AG08395 (cell line): ENCODE measurements around the gene RNF17.

ENCODE experiments used
- DNase-seq: peaks from one replicate; pipeline ENCODE4 v3.0.0; 2012; ENCODE audit warnings: mixed read lengths, low spot score

The RNF17 gene

GRCh38 chr13:24861617-24862362 lies 97.8 kb downstream of the RNF17 start:
- no peak for DNase-seq

GRCh38 chr13:24863748-24864540 lies 100.0 kb downstream of the RNF17 start:
- no peak for DNase-seq

DNA sequence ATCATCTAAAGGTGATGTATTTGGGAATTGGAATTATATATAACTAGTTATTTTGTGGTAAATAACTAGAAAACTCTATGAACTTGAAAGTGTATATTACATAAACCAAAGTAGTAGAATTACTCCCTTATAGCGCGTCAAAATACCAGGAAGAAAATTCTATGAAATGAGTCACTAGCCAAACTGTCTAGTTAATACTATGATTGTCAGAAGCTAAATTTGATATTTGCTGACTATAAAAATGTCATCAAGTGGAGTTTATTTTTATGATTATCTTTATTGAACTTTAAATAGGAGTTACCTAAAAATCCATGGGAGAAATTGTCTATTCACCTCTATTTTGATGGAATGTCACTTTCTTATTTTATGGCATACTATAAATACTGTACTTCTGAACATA lies 100.6 kb downstream of the RNF17 start:
- no peak for DNase-seq

DNA sequence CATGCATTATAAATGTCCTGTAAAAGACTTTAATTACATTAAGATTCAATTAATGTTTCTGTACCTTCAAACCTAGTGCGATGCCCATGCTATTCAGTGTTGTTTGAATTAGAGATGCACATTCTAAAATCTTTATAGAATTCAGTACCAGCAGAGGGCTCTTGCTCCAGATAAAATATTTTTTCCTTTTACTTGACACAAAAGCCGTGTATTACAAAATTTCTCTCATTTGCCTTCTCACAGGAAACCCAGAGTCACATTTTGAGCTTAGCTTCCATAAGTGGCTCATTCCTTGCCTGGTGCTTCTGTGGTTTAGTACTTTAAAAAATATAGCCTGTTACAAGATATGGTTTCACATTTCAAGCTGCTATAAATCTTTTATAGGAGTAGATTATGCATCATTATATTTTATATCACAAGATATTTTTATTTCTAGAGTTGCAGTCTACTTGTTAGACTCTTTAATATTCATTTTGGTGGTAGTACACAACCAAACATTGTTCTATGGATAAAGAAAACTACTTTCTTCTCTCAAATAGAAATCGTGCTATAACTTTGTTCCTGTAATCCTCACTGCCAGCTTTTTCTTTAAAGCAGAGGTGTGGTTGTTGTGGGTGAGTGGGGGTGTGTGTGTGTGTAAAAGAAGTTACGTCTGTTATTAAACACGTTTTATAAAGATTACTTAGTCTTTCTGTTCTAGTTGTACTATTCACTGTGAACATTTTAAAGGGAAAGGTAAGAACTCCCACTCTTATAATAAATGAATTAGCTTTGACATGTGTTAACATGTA lies 101.4 kb downstream of the RNF17 start:
- no peak for DNase-seq

- no peak for DNase-seq
Observed at GRCh38 chr13:24866488-24866887, 102.5 kb downstream of the RNF17 start.

GRCh38 chr13:24868874-24869273 lies 104.9 kb downstream of the RNF17 start:
- no peak for DNase-seq

DNA sequence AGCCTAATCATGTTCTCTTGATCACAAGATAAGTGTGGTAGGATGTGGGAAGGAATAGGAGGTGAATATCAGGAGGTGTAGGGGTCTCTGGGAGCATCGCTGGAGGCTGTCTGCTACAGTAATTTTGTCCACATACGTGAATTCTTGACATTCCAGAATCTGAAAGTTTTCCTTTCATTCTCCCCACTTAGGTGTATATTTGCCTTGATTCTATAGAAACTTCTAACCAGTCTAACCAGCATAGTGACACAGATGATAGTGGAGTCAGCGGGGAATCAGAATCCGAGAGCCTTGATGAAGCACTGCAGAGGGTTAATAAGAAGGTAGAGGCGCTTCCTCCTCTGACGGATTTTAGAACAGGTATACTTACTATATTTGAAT lies 106.4 kb downstream of the RNF17 start:
- no peak for DNase-seq

- DNase-seq, result no peak
Observed at GRCh38 chr13:24875566-24875965, 111.6 kb downstream of the RNF17 start.

DNA sequence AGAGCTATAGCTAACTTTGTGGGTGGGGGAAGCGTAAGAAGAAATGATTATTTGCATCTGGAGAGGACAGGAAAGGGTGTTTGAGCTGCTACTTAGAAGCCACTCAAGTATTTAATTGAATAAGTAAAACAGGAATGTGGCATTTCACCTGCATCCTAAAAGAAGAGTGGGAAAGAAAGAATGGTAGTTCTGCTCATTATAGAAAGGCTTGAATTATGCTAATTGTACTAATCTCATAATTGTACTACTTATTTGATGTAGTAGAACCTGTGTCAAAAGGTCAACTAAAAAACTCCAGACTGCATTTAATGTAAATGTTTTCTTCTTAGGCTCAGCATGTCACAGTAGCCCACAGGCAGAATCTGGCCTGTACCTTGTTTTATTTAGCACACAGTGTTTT lies 113.6 kb downstream of the RNF17 start:
- no peak for DNase-seq

GRCh38 chr13:24878340-24878739 lies 114.4 kb downstream of the RNF17 start:
- DNase-seq, result no peak

GRCh38 chr13:24882665-24883064 lies 118.7 kb downstream of the RNF17 start:
- no peak for DNase-seq

GRCh38 chr13:24887759-24888158 lies 123.8 kb downstream of the RNF17 start:
- no peak for DNase-seq

- DNase-seq, result no peak
Observed at GRCh38 chr13:24888291-24888931, 124.4 kb downstream of the RNF17 start.

DNA sequence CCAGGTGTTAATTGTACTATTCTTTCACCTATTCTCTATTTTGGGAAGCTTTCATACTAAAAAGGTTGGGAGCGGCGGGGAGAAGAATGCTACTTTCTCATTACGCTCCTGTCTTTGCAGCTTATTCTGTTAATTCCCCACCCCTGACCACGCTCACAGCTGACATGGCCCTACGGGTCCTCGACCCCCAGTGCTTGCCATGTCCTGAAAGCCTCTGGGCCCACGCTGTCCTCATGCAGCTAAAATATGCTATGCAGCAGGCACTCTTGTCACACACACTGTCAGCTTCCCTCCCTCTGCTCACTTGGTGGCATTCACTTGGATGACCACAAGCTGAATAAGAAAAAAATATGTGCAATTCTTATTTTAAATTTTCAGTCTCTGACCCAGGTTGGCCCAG lies 126.3 kb downstream of the RNF17 start:
- no peak for DNase-seq

DNA sequence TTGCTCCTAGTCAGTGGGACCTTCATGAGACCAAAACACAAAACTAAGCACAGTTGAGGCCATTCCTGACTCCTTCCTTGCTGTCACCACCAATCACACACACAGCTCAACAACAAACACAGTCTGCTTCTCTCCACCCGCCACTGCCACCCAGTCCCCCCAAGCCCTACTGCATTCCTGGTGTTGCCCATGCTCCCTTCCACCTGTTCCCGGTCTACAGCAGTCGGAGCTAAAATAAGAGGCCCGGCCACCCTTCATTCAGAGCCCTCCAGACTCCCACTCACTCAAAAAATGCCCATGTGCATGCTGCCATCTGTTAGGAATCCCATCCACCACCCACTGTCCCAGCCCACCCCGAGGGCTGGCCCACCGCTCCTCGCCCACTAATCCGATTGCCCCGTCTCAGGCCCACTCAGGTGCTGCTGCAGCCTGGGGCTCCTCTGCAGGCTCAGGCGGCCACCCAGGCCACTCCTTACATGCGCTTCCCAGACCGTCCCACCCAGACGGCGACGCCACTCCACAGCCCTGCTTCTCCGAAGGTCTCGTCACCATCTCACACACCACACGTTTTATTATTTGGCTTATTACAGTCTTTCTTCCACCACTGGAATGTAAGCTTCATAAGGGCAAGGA lies 127.6 kb downstream of the RNF17 start:
- no peak for DNase-seq

DNA sequence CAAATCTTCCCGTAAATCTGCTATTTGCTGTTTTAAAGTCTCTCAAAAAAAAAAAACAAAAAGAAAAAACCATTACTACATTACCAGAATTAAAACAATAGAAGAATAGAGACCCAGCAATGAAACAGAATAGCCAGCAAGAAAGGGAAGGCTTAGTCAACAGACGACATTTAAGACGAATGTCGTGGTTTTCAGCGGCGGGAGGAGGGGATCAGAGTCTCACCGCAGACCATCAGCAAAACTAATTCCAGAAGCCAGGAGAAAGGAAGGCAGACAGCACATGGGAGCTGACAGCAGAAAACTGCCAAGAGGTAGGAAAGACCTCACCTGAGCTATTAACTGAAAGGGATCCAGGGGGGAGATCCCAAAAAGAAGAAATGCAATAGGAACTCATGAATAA lies 128.9 kb downstream of the RNF17 start:
- no peak for DNase-seq

GRCh38 chr13:24893863-24894262 lies 129.9 kb downstream of the RNF17 start:
- DNase-seq, result no peak

DNA sequence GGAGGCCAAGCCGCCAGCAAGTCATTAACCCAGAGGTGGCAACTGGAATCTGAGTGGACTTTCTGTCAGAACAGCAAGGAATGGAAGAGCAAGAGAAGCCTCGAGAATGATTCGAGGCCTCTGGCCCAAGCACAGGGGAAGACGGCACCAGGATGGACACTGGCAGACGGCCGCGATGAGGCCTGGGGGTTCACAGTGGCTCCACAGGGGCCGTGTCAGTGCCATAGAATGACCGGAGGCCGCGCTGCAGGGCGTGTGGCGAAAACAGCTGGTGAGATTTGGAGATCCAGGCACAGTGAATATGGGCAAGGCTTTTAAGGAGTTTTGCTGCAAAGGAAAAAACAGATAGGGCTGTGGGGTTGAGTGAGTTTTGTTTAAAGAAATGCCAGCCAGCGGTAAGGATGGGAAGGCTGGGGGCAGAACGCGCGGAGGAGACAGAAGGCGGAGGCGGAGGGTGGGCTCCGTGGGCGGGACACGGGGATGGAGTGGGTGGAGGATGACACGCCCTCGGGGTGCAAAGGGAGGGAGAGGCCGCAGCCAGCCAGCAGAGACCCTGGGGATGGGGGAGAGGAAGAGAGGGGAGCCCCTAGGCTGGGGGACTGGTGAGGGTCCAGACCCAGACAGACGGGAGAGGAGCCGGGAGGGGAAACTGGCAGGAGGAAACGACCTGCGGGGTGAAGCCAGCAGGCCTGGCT lies 130.5 kb downstream of the RNF17 start:
- DNase-seq, result no peak

DNA sequence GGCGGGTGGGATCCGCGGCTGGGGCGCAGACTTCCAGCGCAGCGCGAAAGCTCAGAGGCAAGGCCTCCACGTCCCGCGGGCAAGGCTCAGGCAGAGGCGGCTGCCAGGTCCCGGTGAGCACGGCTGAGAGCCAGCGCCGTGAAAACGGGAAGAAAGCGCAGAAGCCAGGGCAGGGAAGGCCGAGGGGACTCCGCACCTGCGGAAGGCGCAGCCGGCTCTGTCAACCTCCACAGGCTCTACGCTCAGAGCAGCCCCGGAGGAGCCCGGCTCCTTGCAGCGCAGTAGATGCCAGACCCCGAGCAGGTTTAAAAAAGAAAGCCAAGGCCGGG lies 131.0 kb downstream of the RNF17 start:
- no peak for DNase-seq

- no peak for DNase-seq
Observed at GRCh38 chr13:24896061-24896460, 132.1 kb downstream of the RNF17 start.

- no peak for DNase-seq
Observed at GRCh38 chr13:24897293-24897692, 133.3 kb downstream of the RNF17 start.
